Measurements from ENCODE around the gene ATP6V1A. TPM values are rescaled to one million over a fixed set of nuclear protein-coding genes. Genes with fewer than 3 reads are reported as not detected.

Gene ATP6V1A
- total and polyA plus RNA-seq, 4 experiments from 2014 or later: 22.7 to 26.6 (median 25.1) TPM

GRCh38 chr3:113730550-113730949, 16.3 kb upstream of the ATP6V1A start:
- no peak for DNase-seq
- Mint-ChIP-seq H3K27me3 (no peaks in the 10 kb centered on the region), H3K27ac (no peak overlapping the region), H3K4me3 (no peak overlapping the region), H3K36me3 (peaks cover 12 to 19% of the 10 kb centered on the region in 2 donors), H3K9me3 (no peaks in the 10 kb centered on the region), H3K4me1 (peaks cover 23 to 35% (median 29%) of the 10 kb centered on the region in 4 donors)
- CTCF ChIA-PET (ENCODE audit: partially characterized antibody): interaction anchor here (1.7 kb wide), 1 partner anchor 234 kb away, joined by 5 read pairs; no protein-coding TSS in a partner anchor
- POLR2A ChIA-PET (ENCODE audit: partially characterized antibody): no interaction called here
- no peak overlapping the region for H3K4me3 ChIP-seq (ENCODE audit: low read length in 2 of 2)
- no peaks in the 10 kb centered on the region for H3K27me3 ChIP-seq (ENCODE audit: insufficient read depth, low read length)
- H3K4me1 ChIP-seq (ENCODE audit: insufficient read depth, low read length): no peaks in the 10 kb centered on the region
- no peak overlapping the region for H3K27ac ChIP-seq (ENCODE audit: low read depth, low read length)
- no peaks in the 10 kb centered on the region for H3K9me3 ChIP-seq (ENCODE audit: control insufficient read depth in 1 of 2, low read length in 2 of 2)
- intact Hi-C loops (cut with micrococcal nuclease): no loop called here
- no peaks in the 10 kb centered on the region for H3K36me3 ChIP-seq (ENCODE audit: insufficient read depth, low read length)

- Mint-ChIP-seq H3K4me3 (no peak overlapping the region), H3K36me3 (peaks cover 12 to 15% of the 10 kb centered on the region in 2 donors), H3K27ac (no peak overlapping the region), H3K4me1 (peaks cover 23 to 35% (median 31%) of the 10 kb centered on the region in 4 donors), H3K27me3 (no peaks in the 10 kb centered on the region), H3K9me3 (no peaks in the 10 kb centered on the region)
- Histone ChIP-seq H3K9me3 (ENCODE audit: control insufficient read depth in 1 of 2, low read length in 2 of 2) (no peaks in the 10 kb centered on the region), H3K4me1 (ENCODE audit: insufficient read depth, low read length) (peaks cover 3% of the 10 kb centered on the region), H3K4me3 (ENCODE audit: low read length in 2 of 2) (no peak overlapping the region), H3K36me3 (ENCODE audit: insufficient read depth, low read length) (no peaks in the 10 kb centered on the region), H3K27ac (ENCODE audit: low read depth, low read length) (no peak overlapping the region), H3K27me3 (ENCODE audit: insufficient read depth, low read length) (no peaks in the 10 kb centered on the region)
- POLR2A ChIA-PET (ENCODE audit: partially characterized antibody): interaction anchor here (1.4 kb wide), 1 partner anchor 9 kb away, joined by 3 read pairs; no protein-coding TSS in a partner anchor
- DNase-seq: peak in 1 of 5 donors; percentile 13
- intact Hi-C loops (cut with micrococcal nuclease): no loop called here
- CTCF ChIA-PET (ENCODE audit: partially characterized antibody): interaction anchor here (5.4 to 5.9 kb wide), 2 partner anchors 15 to 182 kb away, joined by 40 to 100 read pairs; partner anchors contain the start of genes ATP6V1A and NAA50
Observed at GRCh38 chr3:113731694-113732093, 15.1 kb upstream of the ATP6V1A start.

GRCh38 chr3:113736548-113737089, 10.2 kb upstream of the ATP6V1A start:
- intact Hi-C loops (cut with micrococcal nuclease): loop anchor here (1.0 to 2.0 kb wide), 7 partner anchors 9 to 682 kb away; partner anchors contain the start of genes CCDC191, GRAMD1C and QTRT2
- H3K36me3 ChIP-seq (ENCODE audit: insufficient read depth, low read length): no peaks in the 10 kb centered on the region
- H3K27ac ChIP-seq (ENCODE audit: low read depth, low read length): peak overlapping the region; percentile 32
- Mint-ChIP-seq H3K27ac (peak overlapping the region; percentile 48 to 88 (median 77)), H3K4me3 (peak overlapping the region in 1 of 8 donors; percentile 15), H3K27me3 (no peaks in the 10 kb centered on the region), H3K9me3 (no peaks in the 10 kb centered on the region), H3K36me3 (peaks cover 0 to 5% of the 10 kb centered on the region in 2 donors), H3K4me1 (peaks cover 35 to 61% (median 42%) of the 10 kb centered on the region in 4 donors)
- CTCF ChIA-PET (ENCODE audit: partially characterized antibody): interaction anchor here (0.6 to 5.9 kb wide), 30 partner anchors 9 to 682 kb away, joined by 3 to 100 read pairs (median 4); partner anchors contain the start of genes ATP6V1A, GRAMD1C and NAA50
- POLR2A ChIA-PET (ENCODE audit: partially characterized antibody): interaction anchor here (0.6 to 2.1 kb wide), 5 partner anchors 9 to 557 kb away, joined by 3 to 21 read pairs (median 4); partner anchors contain the start of genes ATP6V1A, NAA50 and USF3
- no peak overlapping the region for H3K4me3 ChIP-seq (ENCODE audit: low read length in 2 of 2)
- no peaks in the 10 kb centered on the region for H3K9me3 ChIP-seq (ENCODE audit: control insufficient read depth in 1 of 2, low read length in 2 of 2)
- no peaks in the 10 kb centered on the region for H3K27me3 ChIP-seq (ENCODE audit: insufficient read depth, low read length)
- peak; percentile 47 to 72 (median 71) for DNase-seq
- peaks cover 32% of the 10 kb centered on the region for H3K4me1 ChIP-seq (ENCODE audit: insufficient read depth, low read length)

- intact Hi-C loops (cut with micrococcal nuclease): loop anchor here (10.0 kb wide), 3 partner anchors 136 to 554 kb away; partner anchors contain the start of gene TIGIT
Observed at GRCh38 chr3:113741086-113741485, 5.7 kb upstream of the ATP6V1A start.

GRCh38 chr3:113741620-113742019, 5.2 kb upstream of the ATP6V1A start:
- no peaks in the 10 kb centered on the region for H3K9me3 ChIP-seq (ENCODE audit: control insufficient read depth in 1 of 2, low read length in 2 of 2)
- peaks cover 0 to 15% of the 10 kb centered on the region in 2 donors for H3K36me3 Mint-ChIP-seq
- no peak overlapping the region for H3K27ac ChIP-seq (ENCODE audit: low read depth, low read length)
- H3K27me3 ChIP-seq (ENCODE audit: insufficient read depth, low read length): no peaks in the 10 kb centered on the region
- peak overlapping the region in 6 of 7 donors; percentile 36 to 100 (median 74) for H3K27ac Mint-ChIP-seq
- H3K27me3 Mint-ChIP-seq: no peaks in the 10 kb centered on the region
- H3K9me3 Mint-ChIP-seq: peaks cover 0 to 4% (median 0%) of the 10 kb centered on the region in 8 donors
- POLR2A ChIA-PET (ENCODE audit: partially characterized antibody): interaction anchor here (1.3 kb wide), 1 partner anchor 9 kb away, joined by 3 read pairs; no protein-coding TSS in a partner anchor
- CTCF ChIA-PET (ENCODE audit: partially characterized antibody): interaction anchor here (1.1 to 5.8 kb wide), 2 partner anchors 95 to 248 kb away, joined by 3 to 42 read pairs; no protein-coding TSS in a partner anchor
- peaks cover 39 to 81% (median 54%) of the 10 kb centered on the region in 4 donors for H3K4me1 Mint-ChIP-seq
- intact Hi-C loops (cut with micrococcal nuclease): loop anchor here (10.0 kb wide), 3 partner anchors 137 to 553 kb away; partner anchors contain the start of gene TIGIT
- H3K36me3 ChIP-seq (ENCODE audit: insufficient read depth, low read length): no peaks in the 10 kb centered on the region
- peak overlapping the region in 6 of 8 donors; percentile 3 to 61 (median 46) for H3K4me3 Mint-ChIP-seq
- no peak overlapping the region for H3K4me3 ChIP-seq (ENCODE audit: low read length in 2 of 2)
- no peak for DNase-seq
- peaks cover 61% of the 10 kb centered on the region for H3K4me1 ChIP-seq (ENCODE audit: insufficient read depth, low read length)

More at GRCh38 chr3:113741086-113741485, 5.7 kb upstream of the ATP6V1A start:
- H3K27ac Mint-ChIP-seq: peak overlapping the region; percentile 1 to 100 (median 68)
- POLR2A ChIA-PET (ENCODE audit: partially characterized antibody): interaction anchor here (1.3 kb wide), 1 partner anchor 9 kb away, joined by 3 read pairs; no protein-coding TSS in a partner anchor
- H3K4me1 Mint-ChIP-seq: peaks cover 43 to 81% (median 59%) of the 10 kb centered on the region in 4 donors
- peaks cover 0 to 11% of the 10 kb centered on the region in 2 donors for H3K36me3 Mint-ChIP-seq
- H3K4me3 Mint-ChIP-seq: peak overlapping the region in 4 of 8 donors; percentile 3 to 61 (median 12)
- Histone ChIP-seq H3K27me3 (ENCODE audit: insufficient read depth, low read length) (no peaks in the 10 kb centered on the region), H3K4me1 (ENCODE audit: insufficient read depth, low read length) (peaks cover 63% of the 10 kb centered on the region), H3K9me3 (ENCODE audit: control insufficient read depth in 1 of 2, low read length in 2 of 2) (no peaks in the 10 kb centered on the region), H3K36me3 (ENCODE audit: insufficient read depth, low read length) (no peaks in the 10 kb centered on the region), H3K4me3 (ENCODE audit: low read length in 2 of 2) (no peak overlapping the region), H3K27ac (ENCODE audit: low read depth, low read length) (no peak overlapping the region)
- peak in 1 of 5 donors; percentile 37 for DNase-seq
- CTCF ChIA-PET (ENCODE audit: partially characterized antibody): interaction anchor here (0.9 to 2.0 kb wide), 3 partner anchors 19 to 172 kb away, joined by 3 to 8 read pairs (median 3); no protein-coding TSS in a partner anchor
- H3K9me3 Mint-ChIP-seq: no peaks in the 10 kb centered on the region
- H3K27me3 Mint-ChIP-seq: no peaks in the 10 kb centered on the region

GRCh38 chr3:113743006-113743630, 3.7 kb upstream of the ATP6V1A start:
- intact Hi-C loops (cut with micrococcal nuclease): loop anchor here (10.0 kb wide), 3 partner anchors 138 to 552 kb away; partner anchors contain the start of gene TIGIT
- Histone ChIP-seq H3K27me3 (ENCODE audit: insufficient read depth, low read length) (no peaks in the 10 kb centered on the region), H3K4me3 (ENCODE audit: low read length in 2 of 2) (no peak overlapping the region), H3K4me1 (ENCODE audit: insufficient read depth, low read length) (peaks cover 67% of the 10 kb centered on the region), H3K36me3 (ENCODE audit: insufficient read depth, low read length) (no peaks in the 10 kb centered on the region), H3K9me3 (ENCODE audit: control insufficient read depth in 1 of 2, low read length in 2 of 2) (no peaks in the 10 kb centered on the region), H3K27ac (ENCODE audit: low read depth, low read length) (peak overlapping the region; percentile 21)
- peaks cover 0 to 17% of the 10 kb centered on the region in 2 donors for H3K36me3 Mint-ChIP-seq
- ChIA-PET POLR2A (ENCODE audit: partially characterized antibody) (interaction anchor here (0.5 to 5.9 kb wide), 3 partner anchors 20 to 61 kb away, joined by 3 to 87 read pairs (median 3); partner anchors contain the start of gene USF3), CTCF (ENCODE audit: partially characterized antibody) (interaction anchor here (1.0 to 5.8 kb wide), 4 partner anchors 47 to 250 kb away, joined by 3 to 49 read pairs (median 24); partner anchors contain the start of genes GRAMD1C and USF3)
- H3K4me3 Mint-ChIP-seq: peak overlapping the region; percentile 57 to 99 (median 97)
- DNase-seq: no peak
- no peaks in the 10 kb centered on the region for H3K27me3 Mint-ChIP-seq
- peaks cover 0 to 4% (median 0%) of the 10 kb centered on the region in 8 donors for H3K9me3 Mint-ChIP-seq
- H3K27ac Mint-ChIP-seq: peak overlapping the region in 6 of 7 donors; percentile 19 to 100 (median 86)
- H3K4me1 Mint-ChIP-seq: peaks cover 44 to 83% (median 57%) of the 10 kb centered on the region in 4 donors
